Measurements from ENCODE around the gene SLC9A3. TPM values are rescaled to one million over a fixed set of nuclear protein-coding genes. Genes with fewer than 3 reads are reported as not detected.

Gene SLC9A3
- total RNA-seq, 1 experiment from 2014 or later, result 0.85 TPM

GRCh38 chr5:488744-489688 lies 35.2 kb downstream of the SLC9A3 start:
- Histone ChIP-seq H4K91ac (ENCODE audit: insufficient read length, low read depth, low read length) (no peak overlapping the region), H3K27ac (ENCODE audit: insufficient read length, low read depth, low read length) (no peak overlapping the region), H3K56ac (ENCODE audit: insufficient read length, low read depth, low read length) (no peak overlapping the region), H3K4ac (ENCODE audit: low read depth, low read length) (no peak overlapping the region), H3K9me3 (ENCODE audit: control insufficient read depth, low read depth, low read length) (no peaks in the 10 kb centered on the region), H3K14ac (ENCODE audit: insufficient read depth, low read length) (no peak overlapping the region; the same call in 1 of the 2 replicates), H2BK20ac (ENCODE audit: low read depth, low read length, poor library complexity, severe bottlenecking) (no peak overlapping the region), H3K23ac (ENCODE audit: insufficient read length, low read depth, low read length) (no peak overlapping the region), H3K4me2 (ENCODE audit: insufficient read depth, insufficient read length, low read length) (no peak overlapping the region), H3K79me1 (ENCODE audit: insufficient read depth, low read depth, low read length, poor library complexity, severe bottlenecking) (no peaks in the 10 kb centered on the region), H2AK5ac (ENCODE audit: insufficient read length, low read length) (no peak overlapping the region), H3K27me3 (ENCODE audit: insufficient read depth, low read length) (peaks cover 14% of the 10 kb centered on the region; the same call in 1 of the 2 replicates), H3K79me2 (ENCODE audit: insufficient read depth, low read length) (no peaks in the 10 kb centered on the region), H3K4me1 (ENCODE audit: insufficient read depth, low read length) (no peaks in the 10 kb centered on the region; the same call in 1 of the 2 replicates), H4K5ac (ENCODE audit: insufficient read length, low read depth, low read length) (no peak overlapping the region), H2BK120ac (ENCODE audit: low read depth, low read length, poor library complexity, severe bottlenecking) (no peak overlapping the region), H3K23me2 (ENCODE audit: insufficient read length, low read depth, low read length, poor library complexity, severe bottlenecking) (no peaks in the 10 kb centered on the region), H3T11ph (ENCODE audit: low read length) (no peak overlapping the region), H2BK12ac (ENCODE audit: insufficient read length, low read depth, low read length) (no peak overlapping the region), H3K18ac (ENCODE audit: insufficient read length, low read depth, low read length) (no peak overlapping the region), H4K20me1 (ENCODE audit: control insufficient read depth, insufficient read depth, insufficient read length) (no peaks in the 10 kb centered on the region), H3K9ac (ENCODE audit: extremely low read depth, insufficient read length, low read length) (no peak overlapping the region), H2BK15ac (ENCODE audit: low read depth, low read length) (no peak overlapping the region), H2AFZ (ENCODE audit: low read length) (no peak overlapping the region), H4K8ac (replicated peaks; ENCODE audit: insufficient read length, low read depth, low read length) (no peak overlapping the region), H2BK5ac (ENCODE audit: insufficient read length, low read length) (no peak overlapping the region)
- H3K4me3 Mint-ChIP-seq, result no peak overlapping the region
- no peaks in the 10 kb centered on the region for H3K36me3 Mint-ChIP-seq (ENCODE audit: insufficient read depth in 1 of 3, low read depth in 3 of 3)
- no peak overlapping the region for H3K27ac Mint-ChIP-seq
- TF ChIP-seq CTCF (conservative IDR thresholded peaks at IDR 0.05), result no peak
- H3K9me3 Mint-ChIP-seq, result no peaks in the 10 kb centered on the region
- DNase-seq, result no peak
- WGBS (ENCODE audit: extremely low coverage, insufficient read length, low lambda C conversion rate), result no CpG with 5 or more reads among the region's 40 CpGs
- peaks cover 4 to 13% of the 10 kb centered on the region in 2 experiments for H3K4me1 Mint-ChIP-seq
- H3K27me3 Mint-ChIP-seq (ENCODE audit: low read depth), result peaks cover 24% of the 10 kb centered on the region

Data from H9 (cell line).